SW 1271 (cell line): ENCODE results near the gene TMEM87A.
"Not testable (repeated sequence)": the region's sequence is repeated elsewhere in the genome, so short reads cannot be mapped to it uniquely, and the experiment has no call there.

Source experiments
- DNase-seq, 2 experiments: peaks; one replicate each; lab custom pipeline; 2025; lab: John Stamatoyannopoulos, UW

The TMEM87A gene

GRCh38 chr15:42270551-42270950 is 2.7 kb downstream of the TMEM87A start:
- DNase-seq, result no peak

- no peak for DNase-seq
These were observed 5.9 kb downstream of the TMEM87A start for GRCh38 chr15:42267286-42267685.

GRCh38 chr15:42264795-42265194 is 8.4 kb downstream of the TMEM87A start:
- no peak for DNase-seq

GRCh38 chr15:42253300-42253699 is 19.9 kb downstream of the TMEM87A start:
- no peak for DNase-seq

GRCh38 chr15:42240823-42241222 is 32.4 kb downstream of the TMEM87A start:
- no peak for DNase-seq

- DNase-seq, result peak in 1 of 2 experiments; percentile 8
These were observed 33.6 kb downstream of the TMEM87A start for GRCh38 chr15:42239528-42240182.

- DNase-seq, result no peak
These were observed 40.1 kb downstream of the TMEM87A start for GRCh38 chr15:42233107-42233506.

- DNase-seq, result no peak
These were observed 40.6 kb downstream of the TMEM87A start for GRCh38 chr15:42232606-42233005.

- DNase-seq, result no peak
These were observed 42.1 kb downstream of the TMEM87A start for GRCh38 chr15:42231088-42231487.

GRCh38 chr15:42228981-42229380 is 44.3 kb downstream of the TMEM87A start:
- not testable (repeated sequence) for DNase-seq

- no peak for DNase-seq
These were observed 45.2 kb downstream of the TMEM87A start for GRCh38 chr15:42228036-42228435.

- no peak for DNase-seq
These were observed 46.6 kb downstream of the TMEM87A start for GRCh38 chr15:42226648-42227047.

- DNase-seq, result no peak
These were observed 53.0 kb downstream of the TMEM87A start for GRCh38 chr15:42220216-42220615.

GRCh38 chr15:42218953-42219592 is 54.2 kb downstream of the TMEM87A start:
- DNase-seq, result no peak

- DNase-seq, result no peak
These were observed 55.7 kb downstream of the TMEM87A start for GRCh38 chr15:42217568-42217967.

- peak in 1 of 2 experiments; percentile 11 for DNase-seq
These were observed 57.1 kb downstream of the TMEM87A start for GRCh38 chr15:42215913-42216829.

- no peak for DNase-seq
These were observed 58.6 kb downstream of the TMEM87A start for GRCh38 chr15:42214600-42214999.

- no peak for DNase-seq
These were observed 59.7 kb downstream of the TMEM87A start for GRCh38 chr15:42213511-42213910.

- DNase-seq, result no peak
These were observed 62.5 kb downstream of the TMEM87A start for GRCh38 chr15:42210696-42211095.

- DNase-seq, result peak; percentile 41 to 76
These were observed 65.3 kb downstream of the TMEM87A start, which contains the start of gene VPS39 for GRCh38 chr15:42207674-42208579. VPS39 (minus strand) TSS chr15:42208304; CDS start chr15:42208153, 151 bp downstream.

- no peak for DNase-seq
These were observed 66.8 kb downstream of the TMEM87A start for GRCh38 chr15:42206406-42206805.
